Left kidney (tissue), 2 donors: ENCODE results near the gene SLC22A6. TPM values are rescaled to one million over a fixed set of nuclear protein-coding genes. Genes with fewer than 3 reads are reported as not detected.

Experiments used
- DNase-seq: peaks from one replicate; pipeline ENCODE4 v3.0.0-alpha.2; 2013
- polyA plus RNA-seq: library from polyadenylated mRNA; unstranded; fragments of 120-200 nt; gene quantifications from one replicate; pipeline ENCODE4 v1.2.1, GENCODE V29; 2013; ENCODE audit not compliant: insufficient read length

SLC22A6 gene
- polyA plus RNA-seq, 1 donor: 29.4 TPM

GRCh38 chr11:62933750-62934495 lies 50.8 kb downstream of the SLC22A6 start:
- no peak for DNase-seq

- DNase-seq: no peak
Observed at GRCh38 chr11:62933285-62933684, 51.5 kb downstream of the SLC22A6 start.

GRCh38 chr11:62931499-62932278 lies 53.1 kb downstream of the SLC22A6 start:
- DNase-seq: no peak

GRCh38 chr11:62930666-62931065 lies 54.1 kb downstream of the SLC22A6 start:
- DNase-seq: no peak

- no peak for DNase-seq
Observed at GRCh38 chr11:62930157-62930556, 54.6 kb downstream of the SLC22A6 start.

GRCh38 chr11:62928011-62928410 lies 56.8 kb downstream of the SLC22A6 start:
- DNase-seq: no peak

GRCh38 chr11:62926680-62927455 lies 57.9 kb downstream of the SLC22A6 start:
- no peak for DNase-seq

Other genes starting within 250 kb of the SLC22A6 start
- gene ZBTB3, start 230.8 kb downstream of the SLC22A6 start, polyA plus RNA-seq: 8.1 TPM
- gene POLR2G, start 223.4 kb downstream of the SLC22A6 start, polyA plus RNA-seq: 145 TPM
- 39.8 TPM for gene TAF6L, start 213.6 kb downstream of the SLC22A6 start, polyA plus RNA-seq
- gene TMEM179B, start 197.6 kb downstream of the SLC22A6 start, polyA plus RNA-seq: 66.4 TPM
- 25.0 TPM for gene TMEM223, start 193.0 kb downstream of the SLC22A6 start, polyA plus RNA-seq
- 136 TPM for gene NXF1, start 179.5 kb downstream of the SLC22A6 start, polyA plus RNA-seq
- 51.3 TPM for gene STX5, start 152.9 kb downstream of the SLC22A6 start, polyA plus RNA-seq
- not detected for gene TEX54, start 152.1 kb downstream of the SLC22A6 start, polyA plus RNA-seq
- gene WDR74, start 145.4 kb downstream of the SLC22A6 start, polyA plus RNA-seq: 42.1 TPM
- 193 TPM for gene SLC3A2, start 104.1 kb downstream of the SLC22A6 start, polyA plus RNA-seq
- not detected for gene CHRM1, start 63.6 kb downstream of the SLC22A6 start, polyA plus RNA-seq
- gene SLC22A8, start 30.9 kb upstream of the SLC22A6 start, polyA plus RNA-seq: 51.0 TPM
- 0.70 TPM for gene SLC22A24, start 159.3 kb upstream of the SLC22A6 start, polyA plus RNA-seq